Keratinocyte (primary cell): ENCODE measurements around the gene PRR20G.

Experiments
- EZH2 ChIP-seq: IDR thresholded peaks from one replicate; pipeline ENCODE4 v1.6.1; 2012; ENCODE audit warnings: inconsistent platforms, mild to moderate bottlenecking, low read length, moderate library complexity
- TF ChIP-seq, protein P1 (sequence below), 3 experiments: IDR thresholded peaks in 1 of 3; conservative IDR thresholded peaks in 1 of 3; optimal IDR thresholded peaks in 1 of 3; 2 replicates in 2 of 3; 3 replicates in 1 of 3; pipeline versions ENCODE3 to v1.5.1; 2011; ENCODE audit warnings: low read length in 3 of 3, mild to moderate bottlenecking in 3 of 3, moderate library complexity in 2 of 3, control low read depth in 1 of 3, inconsistent platforms in 1 of 3; ENCODE audit not compliant: insufficient read depth in 2 of 3; ENCODE audit errors: extremely low read depth in 1 of 3

DNA sequence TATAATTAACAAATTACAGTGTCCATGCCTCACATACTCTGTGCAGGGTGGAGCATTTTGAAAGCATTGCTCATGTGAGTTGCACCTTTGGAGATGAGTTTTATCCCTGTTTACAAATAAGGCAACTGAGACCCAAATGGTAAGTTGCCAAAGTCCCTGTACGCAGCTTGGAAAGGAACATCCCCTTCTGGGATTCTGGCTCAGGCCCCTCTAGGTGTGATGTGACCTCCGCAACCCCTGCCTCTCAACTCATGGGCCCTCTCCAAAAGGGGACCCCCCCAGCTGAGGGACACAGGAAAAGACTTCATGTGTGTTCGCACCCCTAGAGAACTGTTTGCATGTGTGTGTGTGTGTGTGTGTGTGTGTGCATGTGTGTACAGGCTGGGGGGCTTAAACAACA lies 25.3 kb downstream of the PRR20G start:
- TF ChIP-seq, protein P1, sequence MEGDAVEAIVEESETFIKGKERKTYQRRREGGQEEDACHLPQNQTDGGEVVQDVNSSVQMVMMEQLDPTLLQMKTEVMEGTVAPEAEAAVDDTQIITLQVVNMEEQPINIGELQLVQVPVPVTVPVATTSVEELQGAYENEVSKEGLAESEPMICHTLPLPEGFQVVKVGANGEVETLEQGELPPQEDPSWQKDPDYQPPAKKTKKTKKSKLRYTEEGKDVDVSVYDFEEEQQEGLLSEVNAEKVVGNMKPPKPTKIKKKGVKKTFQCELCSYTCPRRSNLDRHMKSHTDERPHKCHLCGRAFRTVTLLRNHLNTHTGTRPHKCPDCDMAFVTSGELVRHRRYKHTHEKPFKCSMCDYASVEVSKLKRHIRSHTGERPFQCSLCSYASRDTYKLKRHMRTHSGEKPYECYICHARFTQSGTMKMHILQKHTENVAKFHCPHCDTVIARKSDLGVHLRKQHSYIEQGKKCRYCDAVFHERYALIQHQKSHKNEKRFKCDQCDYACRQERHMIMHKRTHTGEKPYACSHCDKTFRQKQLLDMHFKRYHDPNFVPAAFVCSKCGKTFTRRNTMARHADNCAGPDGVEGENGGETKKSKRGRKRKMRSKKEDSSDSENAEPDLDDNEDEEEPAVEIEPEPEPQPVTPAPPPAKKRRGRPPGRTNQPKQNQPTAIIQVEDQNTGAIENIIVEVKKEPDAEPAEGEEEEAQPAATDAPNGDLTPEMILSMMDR (optimal IDR thresholded peaks at IDR 0.05 in 1 of 3, IDR thresholded peaks at IDR 0.05 in 1 of 3, conservative IDR thresholded peaks at IDR 0.05 in 1 of 3; ENCODE audit: extremely low read depth in 1 of 3, insufficient read depth in 2 of 3, low read length in 3 of 3): no peak
- TF ChIP-seq EZH2: no peak
